Osteoblast (primary cell): ENCODE data around the gene CCDC85A. TPM values are rescaled to one million over a fixed set of nuclear protein-coding genes. Genes with fewer than 3 reads are reported as not detected.

Experiments used
- DNase-seq: peaks from one replicate; pipeline ENCODE4 v3.0.0; 2011; ENCODE audit warnings: low spot score, mixed read lengths; ENCODE audit not compliant: insufficient read length; ENCODE audit errors: missing footprints
- H2AFZ ChIP-seq: 2 replicates; pipeline ENCODE4 v1.6.0; 2011; ENCODE audit warnings: mild to moderate bottlenecking, low read length
- H3K27ac ChIP-seq: 2 replicates; pipeline ENCODE4 v1.5.1; 2011; ENCODE audit warnings: mild to moderate bottlenecking, low read depth, low read length, moderate library complexity
- H3K27me3 ChIP-seq: 2 replicates; pipeline ENCODE4 v1.6.0; 2012; ENCODE audit warnings: mild to moderate bottlenecking, control low read depth, inconsistent platforms, low read length, moderate library complexity; ENCODE audit not compliant: insufficient read depth
- H3K36me3 ChIP-seq: 2 replicates; pipeline ENCODE4 v1.5.1; 2011; ENCODE audit warnings: mild to moderate bottlenecking, low read length, control low read depth, moderate library complexity; ENCODE audit not compliant: insufficient read depth
- H3K4me1 ChIP-seq: 2 replicates; pipeline ENCODE4 v1.5.1; 2011; ENCODE audit warnings: mild to moderate bottlenecking, low read length, control low read depth, moderate library complexity; ENCODE audit not compliant: insufficient read depth
- H3K4me2 ChIP-seq: 2 replicates; pipeline ENCODE4 v1.6.0; 2011; ENCODE audit warnings: mild to moderate bottlenecking, low read length; ENCODE audit not compliant: insufficient read depth
- H3K4me3 ChIP-seq: fragments of 200-600 bp; sonication (generic); 3 replicates; pipeline ENCODE4 v1.5.1; 2012; ENCODE audit warnings: mild to moderate bottlenecking, low read length, inconsistent platforms; ENCODE audit not compliant: insufficient read depth
- H3K79me2 ChIP-seq: 2 replicates; pipeline ENCODE4 v1.6.0; 2012; ENCODE audit warnings: mild to moderate bottlenecking, low read length, control low read depth, inconsistent platforms; ENCODE audit not compliant: insufficient read depth
- H3K9me3 ChIP-seq: 2 replicates; pipeline ENCODE4 v1.5.1; 2011; ENCODE audit warnings: low read depth, low read length, control low read depth
- H4K20me1 ChIP-seq: 2 replicates; pipeline ENCODE4 v1.6.0; 2012; ENCODE audit warnings: mild to moderate bottlenecking, low read length, control low read depth; ENCODE audit not compliant: insufficient read depth
- CTCF ChIP-seq: IDR thresholded peaks from 2 replicates; pipeline ENCODE4 v1.5.1; 2011; ENCODE audit warnings: mild to moderate bottlenecking, low read depth, low read length, moderate library complexity; ENCODE audit errors: extremely low read depth
- total RNA-seq: library from RNA; depleted of rRNA; stranded (reverse); fragments of >200 nt; gene quantifications from 2 replicates; pipeline ENCODE4 v1.2.3, GENCODE V29; 2012

The CCDC85A gene
- total RNA-seq, 1 donor: 0.72 TPM

DNA sequence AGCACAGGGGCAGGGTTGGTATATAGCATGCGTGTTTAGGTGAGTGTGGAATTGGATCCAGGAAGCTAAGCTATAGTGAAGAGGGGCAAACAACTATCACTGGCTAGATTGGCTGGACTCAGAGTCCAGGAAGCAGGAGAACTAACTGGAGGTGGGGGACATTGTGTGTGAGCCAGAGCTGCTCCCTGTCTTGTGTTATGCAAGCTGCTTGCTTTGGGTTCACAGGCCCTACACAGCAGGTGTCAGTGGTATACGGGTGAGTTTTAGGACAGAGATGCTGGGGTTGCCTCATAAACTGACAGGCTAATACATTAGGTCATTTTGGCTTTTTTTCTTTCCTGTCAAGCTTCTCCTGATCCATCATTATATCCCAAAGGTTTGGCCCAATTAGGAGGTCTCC, 87.5 kb downstream of the CCDC85A start:
- H3K79me2 ChIP-seq: no peaks in the 10 kb centered on the region
- H3K4me3 ChIP-seq: no peak overlapping the region
- no peaks in the 10 kb centered on the region for H4K20me1 ChIP-seq
- H3K27ac ChIP-seq: no peak overlapping the region
- no peaks in the 10 kb centered on the region for H3K9me3 ChIP-seq
- no peaks in the 10 kb centered on the region for H3K36me3 ChIP-seq
- no peak for TF ChIP-seq CTCF
- no peaks in the 10 kb centered on the region for H3K27me3 ChIP-seq
- no peaks in the 10 kb centered on the region for H3K4me1 ChIP-seq
- no peak overlapping the region for H3K4me2 ChIP-seq
- DNase-seq: no peak
- H2AFZ ChIP-seq: no peak overlapping the region

GRCh38 chr2:56285224-56285623, 101.4 kb downstream of the CCDC85A start:
- no peak for TF ChIP-seq CTCF
- H3K27ac ChIP-seq: no peak overlapping the region
- no peaks in the 10 kb centered on the region for H3K36me3 ChIP-seq
- no peak overlapping the region for H3K4me2 ChIP-seq
- H3K27me3 ChIP-seq: no peaks in the 10 kb centered on the region
- H3K4me3 ChIP-seq: no peak overlapping the region
- no peak for DNase-seq
- no peaks in the 10 kb centered on the region for H3K79me2 ChIP-seq
- no peak overlapping the region for H2AFZ ChIP-seq
- H3K4me1 ChIP-seq: no peaks in the 10 kb centered on the region
- H4K20me1 ChIP-seq: no peaks in the 10 kb centered on the region
- no peaks in the 10 kb centered on the region for H3K9me3 ChIP-seq

DNA sequence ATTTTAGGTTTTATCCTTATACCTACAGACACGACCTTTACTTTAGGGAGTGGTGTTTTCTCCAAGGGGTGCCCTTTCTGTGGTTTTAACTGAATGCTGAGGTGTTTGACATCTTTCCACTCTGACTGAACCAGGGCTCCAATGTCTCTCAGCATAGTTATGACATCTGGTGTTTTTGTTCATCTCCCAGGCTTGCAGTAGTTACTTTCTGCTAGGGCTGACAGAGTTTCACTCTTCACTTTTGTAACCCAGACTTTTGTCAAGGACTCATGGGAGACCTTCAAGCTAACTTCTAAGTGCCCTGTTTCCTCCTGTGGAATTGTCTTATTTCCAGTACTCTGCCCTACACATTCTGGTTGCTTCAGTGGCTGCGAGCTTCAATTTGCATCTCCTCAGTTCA, 103.1 kb downstream of the CCDC85A start:
- no peaks in the 10 kb centered on the region for H4K20me1 ChIP-seq
- no peak overlapping the region for H3K4me2 ChIP-seq
- no peaks in the 10 kb centered on the region for H3K9me3 ChIP-seq
- DNase-seq: no peak
- no peak overlapping the region for H3K4me3 ChIP-seq
- no peak overlapping the region for H3K27ac ChIP-seq
- no peaks in the 10 kb centered on the region for H3K4me1 ChIP-seq
- H3K79me2 ChIP-seq: no peaks in the 10 kb centered on the region
- no peaks in the 10 kb centered on the region for H3K27me3 ChIP-seq
- no peak overlapping the region for H2AFZ ChIP-seq
- TF ChIP-seq CTCF: no peak
- no peaks in the 10 kb centered on the region for H3K36me3 ChIP-seq

DNA sequence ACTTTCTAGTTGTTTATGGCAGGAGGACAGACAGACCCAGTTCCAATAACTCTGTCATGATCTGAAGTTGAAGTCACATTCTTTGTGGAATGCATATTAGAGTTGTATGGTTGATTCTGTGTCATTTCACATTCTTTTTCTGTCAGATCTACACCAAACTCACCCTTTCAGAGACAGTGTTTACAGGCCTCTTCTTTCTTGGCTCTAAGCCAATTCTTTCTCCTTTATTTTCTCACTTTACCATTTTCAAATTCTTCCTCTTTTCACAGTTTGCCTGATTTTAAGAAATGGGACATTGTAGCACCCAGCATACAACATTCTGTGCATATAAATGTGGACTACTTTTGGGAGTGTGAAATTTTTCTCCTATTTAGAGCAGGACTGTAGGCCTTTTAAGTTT, 103.7 kb downstream of the CCDC85A start:
- Histone ChIP-seq H3K9me3 (no peaks in the 10 kb centered on the region), H2AFZ (no peak overlapping the region), H3K36me3 (no peaks in the 10 kb centered on the region), H3K4me1 (no peaks in the 10 kb centered on the region), H3K79me2 (no peaks in the 10 kb centered on the region), H3K27ac (no peak overlapping the region), H3K4me2 (no peak overlapping the region), H3K27me3 (no peaks in the 10 kb centered on the region), H4K20me1 (no peaks in the 10 kb centered on the region), H3K4me3 (no peak overlapping the region)
- DNase-seq: no peak
- no peak for TF ChIP-seq CTCF
